SK-N-SH treated with all-trans-retinoic acid at 6 μM for 48 hours (cell line): ENCODE data around the gene SRRD.

Experiments
- CREB5 ChIP-seq: fragments of 250-450 bp; sonication (Bioruptor Pico); IDR thresholded peaks from 2 replicates; pipeline ENCODE4 v1.5.1; 2020; ENCODE audit warnings: low read depth, mild to moderate bottlenecking, moderate library complexity
- CSRNP3 ChIP-seq: fragments of 250-450 bp; sonication (Bioruptor Pico); IDR thresholded peaks from 2 replicates; pipeline ENCODE4 v1.5.1; 2021; ENCODE audit warnings: mild to moderate bottlenecking, moderate library complexity
- ESRRG ChIP-seq: fragments of 250-450 bp; sonication (Bioruptor Pico); IDR thresholded peaks from 2 replicates; pipeline ENCODE4 v1.6.1; 2021; ENCODE audit warnings: mild to moderate bottlenecking
- PATZ1 ChIP-seq: fragments of 250-450 bp; sonication (Bioruptor Pico); IDR thresholded peaks from 2 replicates; pipeline ENCODE4 v1.8.0; 2020; ENCODE audit warnings: mild to moderate bottlenecking, moderate library complexity, borderline replicate concordance
- RARB ChIP-seq: fragments of 250-450 bp; sonication (Bioruptor Pico); IDR thresholded peaks from 2 replicates; pipeline ENCODE4 v1.8.0; 2021; ENCODE audit warnings: mild to moderate bottlenecking, moderate library complexity
- TOX ChIP-seq: fragments of 250-450 bp; sonication (Bioruptor Pico); IDR thresholded peaks from 2 replicates; pipeline ENCODE4 v1.8.0; 2021; ENCODE audit warnings: mild to moderate bottlenecking, moderate library complexity, borderline replicate concordance
- ZFP3 ChIP-seq: fragments of 250-450 bp; sonication (Bioruptor Pico); IDR thresholded peaks from 2 replicates; pipeline ENCODE4 v1.5.0; 2020; ENCODE audit warnings: mild to moderate bottlenecking, moderate library complexity
- ZFP30 ChIP-seq: fragments of 450-650 bp; formaldehyde crosslinking; IDR thresholded peaks from 2 replicates; pipeline ENCODE4 v1.5.0; 2022; ENCODE audit warnings: mild to moderate bottlenecking, moderate library complexity
- ZNF565 ChIP-seq: fragments of 450-650 bp; formaldehyde crosslinking; conservative IDR thresholded peaks from 2 replicates; pipeline ENCODE4 v1.5.0; 2020; ENCODE audit warnings: low read depth, mild to moderate bottlenecking, moderate library complexity

GRCh38 chr22:26483043-26483438 is 636 bp upstream of the SRRD start:
- TF ChIP-seq ZFP3 (CRISPR knock-in tag) (no peak), CREB5 (CRISPR knock-in tag) (no peak), TOX (no peak), PATZ1 (CRISPR knock-in tag) (no peak), RARB (CRISPR knock-in tag) (no peak), ZNF565 (CRISPR knock-in tag) (no peak), ZFP30 (CRISPR knock-in tag) (no peak), CSRNP3 (no peak), ESRRG (no peak)
